SK-N-SH (cell line): ENCODE data around the gene PRDM8. TPM values are rescaled to one million over a fixed set of nuclear protein-coding genes. Genes with fewer than 3 reads are reported as not detected.

ENCODE experiments used
- CTCF ChIA-PET: fragments of 300-600, 350-600 bp; formaldehyde crosslinking; extraction: SDS; loops from one replicate; lab custom pipeline; 2021; lab: Yijun Ruan, JAX
- POLR2A ChIA-PET: fragments of 350-600 bp; sonication (Branson Sonifier 250); formaldehyde crosslinking; extraction: SDS; loops from one replicate; lab custom pipeline; 2020; ENCODE audit warnings: antibody characterized with exemption, inconsistent platforms; lab: Yijun Ruan, JAX
- DNase-seq: peaks from one replicate; pipeline ENCODE4 v3.0.0; 2012
- H2AFZ ChIP-seq: fragments of 200-600 bp; sonication (generic); 2 replicates; pipeline ENCODE4 v1.8.1; 2016; ENCODE audit warnings: antibody characterized with exemption, mild to moderate bottlenecking, low read depth
- H3F3A ChIP-seq: fragments of 200-600 bp; sonication (generic); replicated peaks from 2 replicates; pipeline ENCODE3; 2016; ENCODE audit warnings: antibody characterized with exemption, mild to moderate bottlenecking; ENCODE audit not compliant: insufficient read depth
- H3K27ac ChIP-seq, 2 experiments: fragments of 200-500 bp in 1 of 2; fragments of 200-600 bp in 1 of 2; sonication (Bioruptor generic) in 1 of 2; sonication (generic), shearing (Covaris generic) in 1 of 2; 2 replicates each; pipeline versions ENCODE4 v1.5.1 to v1.6.1; 2014 to 2016; ENCODE audit warnings: low read depth in 2 of 2, inconsistent platforms in 1 of 2, low read length in 1 of 2, mild to moderate bottlenecking in 1 of 2, mixed read lengths in 1 of 2
- H3K27me3 ChIP-seq: fragments of 200-600 bp; sonication (generic), shearing (Covaris generic); 2 replicates; pipeline ENCODE4 v1.6.1; 2016; ENCODE audit warnings: mixed run types; ENCODE audit not compliant: insufficient read depth
- H3K36me3 ChIP-seq, 2 experiments: fragments of 200-500 bp in 1 of 2; fragments of 200-600 bp in 1 of 2; sonication (Bioruptor generic) in 1 of 2; sonication (generic) in 1 of 2; replicated peaks in 1 of 2; 2 replicates each; pipeline versions ENCODE3 to v1.5.1; 2014 to 2016; ENCODE audit warnings: low read length in 1 of 2, mild to moderate bottlenecking in 1 of 2; ENCODE audit not compliant: insufficient read depth in 2 of 2, control insufficient read depth in 1 of 2
- H3K4me1 ChIP-seq, 2 experiments: fragments of 200-500 bp in 1 of 2; fragments of 200-600 bp in 1 of 2; sonication (Bioruptor generic) in 1 of 2; sonication (generic), shearing (Covaris generic) in 1 of 2; 2 replicates each; pipeline versions ENCODE4 v1.5.1 to v1.6.1; 2014 to 2016; ENCODE audit warnings: low read depth in 1 of 2, low read length in 1 of 2, mixed run types in 1 of 2; ENCODE audit not compliant: insufficient read depth in 2 of 2, control insufficient read depth in 1 of 2
- H3K4me2 ChIP-seq: fragments of 200-600 bp; sonication (generic), shearing (Covaris generic); 2 replicates; pipeline ENCODE4 v1.6.1; 2017; ENCODE audit warnings: mixed run types
- H3K4me3 ChIP-seq, 2 experiments: fragments of 200-500 bp in 1 of 2; fragments of 200-600 bp in 1 of 2; sonication (Bioruptor generic) in 1 of 2; sonication (generic), shearing (Covaris generic) in 1 of 2; 2 replicates each; pipeline versions ENCODE4 v1.5.1 to v1.8.1; 2014 to 2016; ENCODE audit warnings: low read depth in 2 of 2, inconsistent platforms in 1 of 2, low read length in 1 of 2, mild to moderate bottlenecking in 1 of 2, mixed read lengths in 1 of 2, moderate library complexity in 1 of 2
- H3K79me2 ChIP-seq: fragments of 200-600 bp; sonication (generic); 2 replicates; pipeline ENCODE4 v1.8.1; 2017; ENCODE audit warnings: mild to moderate bottlenecking; ENCODE audit not compliant: insufficient read depth
- H3K9ac ChIP-seq: fragments of 200-600 bp; sonication (generic); 2 replicates; pipeline ENCODE4 v1.6.1; 2017; ENCODE audit warnings: mixed run types
- H3K9me2 ChIP-seq: fragments of 200-600 bp; sonication (generic); 2 replicates; pipeline ENCODE4 v1.6.1; 2017; ENCODE audit warnings: mixed run types
- H3K9me3 ChIP-seq: fragments of 200-600 bp; sonication (generic); 2 replicates; pipeline ENCODE4 v1.6.1; 2017; ENCODE audit warnings: mixed run types, mild to moderate bottlenecking, moderate library complexity
- H4K20me1 ChIP-seq: fragments of 200-600 bp; sonication (generic); 2 replicates; pipeline ENCODE4 v1.6.1; 2017; ENCODE audit warnings: mild to moderate bottlenecking, mixed run types; ENCODE audit not compliant: insufficient read depth
- EP300 ChIP-seq, 2 experiments: IDR thresholded peaks; 2 replicates each; pipeline versions ENCODE4 v1.4.0 to v1.6.1; 2012; ENCODE audit warnings: borderline replicate concordance in 1 of 2, low read depth in 1 of 2, low read length in 1 of 2
- EZH2phosphoT487 ChIP-seq: fragments of 200-600 bp; sonication (generic); IDR thresholded peaks from 2 replicates; pipeline ENCODE4 v1.6.1; 2017; ENCODE audit warnings: low read depth, mixed run types, mild to moderate bottlenecking, antibody characterized with exemption, moderate library complexity, borderline replicate concordance
- FOXJ3 ChIP-seq: sonication (generic); formaldehyde crosslinking; IDR thresholded peaks from 2 replicates; pipeline ENCODE4 v1.5.1; 2020; ENCODE audit warnings: mild to moderate bottlenecking, missing genetic modification reagents
- GATA2 ChIP-seq: sonication (generic); formaldehyde crosslinking; IDR thresholded peaks from 2 replicates; pipeline ENCODE4 v1.5.0; 2020; ENCODE audit warnings: mild to moderate bottlenecking, missing genetic modification reagents
- JUND ChIP-seq: IDR thresholded peaks from 2 replicates; pipeline ENCODE4 v1.4.0; 2012
- MAX ChIP-seq: IDR thresholded peaks from 2 replicates; pipeline ENCODE4 v1.4.0; 2012; ENCODE audit warnings: low read depth
- MEF2A ChIP-seq: IDR thresholded peaks from 2 replicates; pipeline ENCODE4 v1.4.0; 2012; ENCODE audit warnings: low read depth, borderline replicate concordance
- MXI1 ChIP-seq: IDR thresholded peaks from 2 replicates; pipeline ENCODE4 v1.6.1; 2012; ENCODE audit warnings: mild to moderate bottlenecking, low read depth, low read length, improper control_type of control experiment
- NFIC ChIP-seq: IDR thresholded peaks from 2 replicates; pipeline ENCODE4 v1.4.0; 2012; ENCODE audit warnings: borderline replicate concordance
- PBX3 ChIP-seq: IDR thresholded peaks from 2 replicates; pipeline ENCODE4; 2012
- POLR2AphosphoS5 ChIP-seq: IDR thresholded peaks from 2 replicates; pipeline ENCODE4 v1.6.1; 2012; ENCODE audit warnings: low read depth, low read length
- RAD21 ChIP-seq: IDR thresholded peaks from 2 replicates; pipeline ENCODE4 v1.6.1; 2012; ENCODE audit warnings: mild to moderate bottlenecking, low read length
- REST ChIP-seq: IDR thresholded peaks from 2 replicates; pipeline ENCODE4 v1.6.1; 2012; ENCODE audit warnings: mild to moderate bottlenecking, low read depth, low read length, moderate library complexity
- TAF1 ChIP-seq: IDR thresholded peaks from 2 replicates; pipeline ENCODE4 v1.6.1; 2012; ENCODE audit warnings: low read depth, mild to moderate bottlenecking, low read length, moderate library complexity, borderline replicate concordance
- TCF12 ChIP-seq: IDR thresholded peaks from 2 replicates; pipeline ENCODE4 v1.4.0; 2012
- TEAD4 ChIP-seq: IDR thresholded peaks from 2 replicates; pipeline ENCODE4 v1.4.0; 2012; ENCODE audit warnings: mild to moderate bottlenecking, borderline replicate concordance; ENCODE audit not compliant: insufficient read depth
- USF1 ChIP-seq: IDR thresholded peaks from 2 replicates; pipeline ENCODE4 v1.4.0; 2012; ENCODE audit warnings: low read depth, borderline replicate concordance
- ZBTB33 ChIP-seq: IDR thresholded peaks from 2 replicates; pipeline ENCODE4 v1.4.0; 2012; ENCODE audit warnings: low read depth, borderline replicate concordance
- WGBS: methylation state at CpG from one replicate; pipeline ENCODE4 v1.1.6; 2017; ENCODE audit warnings: low lambda C conversion rate; 5-methylcytosine and 5-hydroxymethylcytosine counted together
- polyA plus RNA-seq, 3 experiments: library from polyadenylated mRNA; depleted of rRNA; stranded (reverse); fragments of >200 nt; gene quantifications; 2 replicates each; pipeline ENCODE4 v1.2.3, GENCODE V29; 2012

The PRDM8 gene
- polyA plus RNA-seq, 1 of the 3 experiments (the other 2 are of a cell fraction), result 3.5 TPM

GRCh38 chr4:80235451-80235850 lies 38.1 kb downstream of the PRDM8 start (continued):
- no peak for TF ChIP-seq FOXJ3
- TF ChIP-seq MAX, result no peak
- no peak for TF ChIP-seq GATA2 (CRISPR knock-in tag)
- TF ChIP-seq TAF1, result no peak
- TF ChIP-seq REST, result no peak

GRCh38 chr4:80237992-80238391 lies 40.7 kb downstream of the PRDM8 start:
- DNase-seq, result no peak
- POLR2A ChIA-PET, result no interaction called here
- TF ChIP-seq USF1, result no peak; the same call in 1 of the 2 replicates
- peak; percentile 95 for TF ChIP-seq TEAD4
- TF ChIP-seq MEF2A, result peak; percentile 100
- peak; percentile 96 for TF ChIP-seq PBX3
- peak; percentile 73; the same call in 1 of the 2 replicates for TF ChIP-seq REST
- peak; percentile 89 for TF ChIP-seq NFIC
- peak; percentile 97 for TF ChIP-seq JUND
- peak; percentile 83 for TF ChIP-seq ZBTB33
- no peak for TF ChIP-seq FOXJ3
- TF ChIP-seq TCF12, result peak; percentile 99
- TF ChIP-seq EP300 (IDR thresholded peaks at IDR 0.05; ENCODE audit: borderline replicate concordance in 1 of 2, low read depth in 1 of 2, low read length in 1 of 2), result peak; percentile 77 to 99
- TF ChIP-seq MXI1, result no peak
- peak; percentile 91; the same call in 1 of the 2 replicates for TF ChIP-seq POLR2AphosphoS5
- no peak for TF ChIP-seq GATA2 (CRISPR knock-in tag)
- 0 out of 2 replicates have a peak, but pooled peaks have one; percentile 38 for TF ChIP-seq TAF1
- no peak for TF ChIP-seq EZH2phosphoT487
- TF ChIP-seq MAX, result peak; percentile 93
- no peak for TF ChIP-seq RAD21

More at GRCh38 chr4:80237992-80238391, 40.7 kb downstream of the PRDM8 start:
- WGBS, result 7% methylated on average over 6 of the region's 6 CpGs
- peaks cover 6% of the 10 kb centered on the region; the same call in 1 of the 2 replicates for H3K79me2 ChIP-seq
- H3K9ac ChIP-seq, result peak overlapping the region; percentile 83
- CTCF ChIA-PET, result no interaction called here
- no peaks in the 10 kb centered on the region for H3K36me3 ChIP-seq
- H3K4me3 ChIP-seq, result peak overlapping the region; percentile 0 to 39; a peak in 2 of 4 replicates
- H3K4me1 ChIP-seq, result peaks cover 0 to 56% of the 10 kb centered on the region in 2 experiments; a peak in 3 of 4 replicates
- H3K9me3 ChIP-seq, result no peaks in the 10 kb centered on the region
- H4K20me1 ChIP-seq, result no peaks in the 10 kb centered on the region
- peak overlapping the region; percentile 93 to 100 for H3K27ac ChIP-seq
- H3K27me3 ChIP-seq, result no peaks in the 10 kb centered on the region
- H2AFZ ChIP-seq, result no peak overlapping the region
- H3K4me2 ChIP-seq, result peak overlapping the region; percentile 74
- H3F3A ChIP-seq, result peaks cover 77% of the 10 kb centered on the region
- H3K9me2 ChIP-seq, result no peaks in the 10 kb centered on the region
